ENCODE results near the gene KLHDC1. TPM values are rescaled to one million over a fixed set of nuclear protein-coding genes. Genes with fewer than 3 reads are reported as not detected.

Gene KLHDC1
- total RNA-seq, 1 donor from 2014 or later: 7.4 TPM

DNA sequence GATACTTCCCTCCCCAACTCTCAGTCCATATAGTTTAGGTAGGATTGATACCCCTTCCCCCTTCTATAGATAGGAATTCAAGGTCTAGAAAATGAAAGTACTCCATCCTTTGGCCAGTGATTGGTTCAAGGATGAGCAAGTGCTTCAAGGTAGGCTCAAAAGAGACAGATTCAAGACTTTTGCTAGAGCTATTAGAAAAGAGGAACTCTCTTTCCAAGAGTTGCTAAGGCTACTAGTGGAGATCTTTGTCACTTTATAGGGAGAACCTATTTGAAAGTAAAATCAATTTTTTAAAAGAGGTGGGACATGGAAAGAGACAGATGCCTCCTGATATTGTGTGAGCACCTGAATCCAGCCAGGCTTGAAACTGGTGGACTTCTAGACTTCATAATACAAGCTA is 22.4 kb upstream of the KLHDC1 start:
- no peak for ATAC-seq
- no peaks in the 10 kb centered on the region for H3K27me3 ChIP-seq (ENCODE audit: low read depth)

DNA sequence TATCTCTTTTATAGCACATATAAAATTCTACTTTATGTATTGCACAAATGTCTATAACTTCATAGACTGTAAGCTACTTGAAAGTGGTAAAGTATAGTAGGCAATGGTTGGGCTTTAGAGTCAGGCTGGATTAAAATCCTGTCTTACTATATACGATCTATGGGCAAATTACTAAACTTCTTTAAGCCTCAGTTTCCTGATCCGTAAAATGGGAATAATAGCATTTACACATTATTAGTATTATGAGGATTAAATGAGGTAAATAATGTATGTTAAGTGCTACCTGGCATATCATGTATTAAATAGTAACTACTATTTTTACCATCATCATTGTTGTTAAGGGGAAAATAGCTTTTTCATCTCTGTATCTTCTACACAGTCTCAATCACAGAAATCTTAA is 19.3 kb upstream of the KLHDC1 start:
- H3K9me3 ChIP-seq: no peaks in the 10 kb centered on the region
- intact Hi-C loops (cut with DNase I): no loop called here
- DNase-seq: no peak
- TF ChIP-seq, protein P1, sequence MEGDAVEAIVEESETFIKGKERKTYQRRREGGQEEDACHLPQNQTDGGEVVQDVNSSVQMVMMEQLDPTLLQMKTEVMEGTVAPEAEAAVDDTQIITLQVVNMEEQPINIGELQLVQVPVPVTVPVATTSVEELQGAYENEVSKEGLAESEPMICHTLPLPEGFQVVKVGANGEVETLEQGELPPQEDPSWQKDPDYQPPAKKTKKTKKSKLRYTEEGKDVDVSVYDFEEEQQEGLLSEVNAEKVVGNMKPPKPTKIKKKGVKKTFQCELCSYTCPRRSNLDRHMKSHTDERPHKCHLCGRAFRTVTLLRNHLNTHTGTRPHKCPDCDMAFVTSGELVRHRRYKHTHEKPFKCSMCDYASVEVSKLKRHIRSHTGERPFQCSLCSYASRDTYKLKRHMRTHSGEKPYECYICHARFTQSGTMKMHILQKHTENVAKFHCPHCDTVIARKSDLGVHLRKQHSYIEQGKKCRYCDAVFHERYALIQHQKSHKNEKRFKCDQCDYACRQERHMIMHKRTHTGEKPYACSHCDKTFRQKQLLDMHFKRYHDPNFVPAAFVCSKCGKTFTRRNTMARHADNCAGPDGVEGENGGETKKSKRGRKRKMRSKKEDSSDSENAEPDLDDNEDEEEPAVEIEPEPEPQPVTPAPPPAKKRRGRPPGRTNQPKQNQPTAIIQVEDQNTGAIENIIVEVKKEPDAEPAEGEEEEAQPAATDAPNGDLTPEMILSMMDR (IDR thresholded peaks at IDR 0.05): no peak
- no peak for ATAC-seq
- no peaks in the 10 kb centered on the region for H3K4me1 ChIP-seq
- H3K36me3 ChIP-seq: no peaks in the 10 kb centered on the region
- H3K27me3 ChIP-seq (ENCODE audit: low read depth): no peaks in the 10 kb centered on the region
- no peak overlapping the region for H3K27ac ChIP-seq
- H3K4me3 ChIP-seq: no peak overlapping the region

More for the DNA sequence above, 22.4 kb upstream of the KLHDC1 start:
- TF ChIP-seq, protein P1 (IDR thresholded peaks at IDR 0.05): no peak
- intact Hi-C loops (cut with DNase I): no loop called here
- no peak overlapping the region for H3K27ac ChIP-seq
- DNase-seq: no peak
- H3K4me3 ChIP-seq: no peak overlapping the region
- H3K4me1 ChIP-seq: no peaks in the 10 kb centered on the region
- H3K36me3 ChIP-seq: no peaks in the 10 kb centered on the region
- H3K9me3 ChIP-seq: no peaks in the 10 kb centered on the region

DNA sequence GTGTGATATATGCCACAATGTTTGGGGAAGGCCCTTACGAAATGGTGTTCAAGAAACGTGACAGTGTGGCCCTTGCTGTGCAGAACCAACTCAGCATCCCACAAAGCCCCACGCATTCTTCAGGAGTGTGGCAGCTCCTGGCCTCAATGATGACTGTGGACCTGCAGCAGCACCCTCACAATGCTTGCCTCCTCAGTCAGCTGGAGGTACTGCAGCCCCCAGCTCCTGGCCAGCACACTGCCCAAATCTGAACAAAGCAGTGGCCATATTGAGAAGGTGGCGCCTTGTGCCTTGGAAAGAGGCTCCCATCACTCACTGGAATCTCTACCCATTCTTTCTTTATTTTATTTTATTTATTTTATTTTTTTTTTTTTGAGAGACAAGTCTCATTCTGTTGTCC is 15.3 kb upstream of the KLHDC1 start:
- no peak overlapping the region for H3K27ac ChIP-seq
- no peak for ATAC-seq

DNA sequence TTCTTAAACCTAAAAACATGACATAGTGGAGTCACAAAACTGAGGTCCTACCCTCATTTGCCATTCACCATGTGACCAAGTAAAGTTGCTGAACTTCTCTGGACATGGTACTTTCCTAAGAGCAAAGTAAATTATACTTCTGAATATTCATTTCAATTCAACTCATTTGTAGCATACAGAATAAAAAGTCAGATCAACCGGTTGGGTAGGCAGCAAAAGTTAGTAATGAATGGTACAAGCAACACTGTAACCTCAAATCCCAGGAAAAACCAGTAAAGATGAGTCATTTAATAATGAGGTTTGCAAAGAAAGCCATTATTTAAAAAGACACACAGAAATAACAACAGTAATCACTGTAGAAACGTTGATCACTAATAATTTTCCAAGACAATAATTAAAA is 13.6 kb upstream of the KLHDC1 start:
- Histone ChIP-seq H3K36me3 (no peaks in the 10 kb centered on the region), H3K27me3 (ENCODE audit: low read depth) (no peaks in the 10 kb centered on the region), H3K9me3 (no peaks in the 10 kb centered on the region), H3K4me1 (no peaks in the 10 kb centered on the region), H3K4me3 (no peak overlapping the region), H3K27ac (no peak overlapping the region)
- intact Hi-C loops (cut with DNase I): no loop called here
- DNase-seq (no peak), ATAC-seq (no peak)
- TF ChIP-seq, protein P1 (IDR thresholded peaks at IDR 0.05): no peak

More for the DNA sequence above, 15.3 kb upstream of the KLHDC1 start:
- Histone ChIP-seq H3K4me3 (no peak overlapping the region), H3K4me1 (no peaks in the 10 kb centered on the region), H3K36me3 (no peaks in the 10 kb centered on the region), H3K9me3 (no peaks in the 10 kb centered on the region), H3K27me3 (ENCODE audit: low read depth) (no peaks in the 10 kb centered on the region)
- TF ChIP-seq, protein P1 (IDR thresholded peaks at IDR 0.05): no peak
- DNase-seq: no peak
- intact Hi-C loops (cut with DNase I): no loop called here

DNA sequence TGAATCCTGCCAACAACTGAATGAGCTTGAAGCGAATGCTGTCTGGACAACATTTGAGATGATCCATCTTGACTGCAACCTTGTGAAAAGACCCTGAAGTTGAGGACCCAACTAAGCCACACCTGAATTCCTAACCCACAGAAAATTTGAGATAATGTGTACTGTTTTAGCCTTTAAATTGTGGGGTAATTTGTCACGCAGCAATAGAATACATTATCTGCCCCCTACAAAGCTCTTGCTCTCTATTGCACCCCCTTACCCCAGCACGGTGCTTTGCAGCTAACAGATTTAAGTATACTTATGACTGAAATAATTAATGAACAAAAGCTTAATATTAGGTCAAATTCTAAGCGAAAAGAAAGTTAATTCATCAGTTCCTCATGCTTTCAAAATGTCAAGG is 6.5 kb upstream of the KLHDC1 start:
- DNase-seq (no peak), ATAC-seq (no peak)
- no peaks in the 10 kb centered on the region for H3K9me3 ChIP-seq
- no peaks in the 10 kb centered on the region for H3K36me3 ChIP-seq
- no peaks in the 10 kb centered on the region for H3K27me3 ChIP-seq (ENCODE audit: low read depth)
- H3K4me1 ChIP-seq: peaks cover 9% of the 10 kb centered on the region
- H3K4me3 ChIP-seq: no peak overlapping the region
- no peak overlapping the region for H3K27ac ChIP-seq
- intact Hi-C loops (cut with DNase I): no loop called here
- TF ChIP-seq, protein P1 (IDR thresholded peaks at IDR 0.05): no peak

All from lower lobe of right lung (tissue), 2 donors.